Prostate gland (tissue), 2 donors: Measurements from ENCODE around the gene APOBEC3A. TPM values are rescaled to one million over a fixed set of nuclear protein-coding genes. Genes with fewer than 3 reads are reported as not detected.
A peak's percentile ranks its signal among the peaks of the same experiment; 100 is the strongest.
"Not testable (repeated sequence)": the region's sequence is repeated elsewhere in the genome, so short reads cannot be mapped to it uniquely, and the experiment has no call there.

Experiments used
- DNase-seq: peaks from one replicate; pipeline ENCODE4 v3.0.0-alpha.2; 2019; ENCODE audit warnings: low spot score
- H3K27ac ChIP-seq, 2 donors: fragments of 200-600 bp; sonication (generic); 2 replicates each; pipeline ENCODE4 v1.5.1; 2017 to 2019
- H3K27me3 ChIP-seq: fragments of 200-600 bp; sonication (generic); replicated peaks from 2 replicates; pipeline ENCODE4 v1.5.1; 2019; ENCODE audit not compliant: insufficient read depth
- H3K36me3 ChIP-seq, 2 donors: fragments of 200-600 bp; sonication (generic); 1 replicate in 1 of 2; 2 replicates in 1 of 2; pipeline versions ENCODE4 v1.5.1 to v1.8.1; 2017 to 2019
- H3K4me1 ChIP-seq: fragments of 200-600 bp; sonication (generic); replicated peaks from 2 replicates; pipeline ENCODE4 v1.5.1; 2019
- H3K4me3 ChIP-seq, 2 donors: fragments of 200-600 bp; sonication (generic); 2 replicates each; pipeline ENCODE4 v1.5.1; 2017 to 2019
- H3K9me3 ChIP-seq: fragments of 200-600 bp; sonication (generic); 2 replicates; pipeline ENCODE4 v1.5.1; 2017
- CTCF ChIP-seq, 4 experiments: fragments of 200-600 bp in 2 of 4; fragments of 450-650 bp in 2 of 4; sonication (generic) in 2 of 4; IDR thresholded peaks; 1 replicate in 3 of 4; 2 replicates in 1 of 4; pipeline ENCODE4 v1.5.1; 2016 to 2019; ENCODE audit warnings: antibody characterized with exemption in 4 of 4, mild to moderate bottlenecking in 2 of 4, moderate library complexity in 2 of 4
- POLR2A ChIP-seq: fragments of 450-650 bp; IDR thresholded peaks from one replicate; pipeline ENCODE4 v1.6.1; 2016; ENCODE audit warnings: antibody characterized with exemption, mild to moderate bottlenecking
- POLR2AphosphoS5 ChIP-seq: sonication (generic); formaldehyde crosslinking; IDR thresholded peaks from one replicate; pipeline ENCODE4 v1.6.1; 2017; ENCODE audit warnings: antibody characterized with exemption
- WGBS: methylation state at CpG from one replicate; pipeline ENCODE4 v1.1.5; 2018; 5-methylcytosine and 5-hydroxymethylcytosine counted together
- intact Hi-C: fragments of 100-400 bp; cut with DNase I; formaldehyde crosslinking; loops from one replicate; pipeline ENCODE4 v1.14.2; 2022
- total RNA-seq, 2 donors: library from RNA; depleted of rRNA; stranded (reverse); fragments of >200 nt; gene quantifications; one replicate each; pipeline ENCODE4 v1.1.0, GENCODE V29; 2016

APOBEC3A gene
- total RNA-seq, 2 donors from 2014 or later, result 1.6 TPM; not detected in 1

DNA sequence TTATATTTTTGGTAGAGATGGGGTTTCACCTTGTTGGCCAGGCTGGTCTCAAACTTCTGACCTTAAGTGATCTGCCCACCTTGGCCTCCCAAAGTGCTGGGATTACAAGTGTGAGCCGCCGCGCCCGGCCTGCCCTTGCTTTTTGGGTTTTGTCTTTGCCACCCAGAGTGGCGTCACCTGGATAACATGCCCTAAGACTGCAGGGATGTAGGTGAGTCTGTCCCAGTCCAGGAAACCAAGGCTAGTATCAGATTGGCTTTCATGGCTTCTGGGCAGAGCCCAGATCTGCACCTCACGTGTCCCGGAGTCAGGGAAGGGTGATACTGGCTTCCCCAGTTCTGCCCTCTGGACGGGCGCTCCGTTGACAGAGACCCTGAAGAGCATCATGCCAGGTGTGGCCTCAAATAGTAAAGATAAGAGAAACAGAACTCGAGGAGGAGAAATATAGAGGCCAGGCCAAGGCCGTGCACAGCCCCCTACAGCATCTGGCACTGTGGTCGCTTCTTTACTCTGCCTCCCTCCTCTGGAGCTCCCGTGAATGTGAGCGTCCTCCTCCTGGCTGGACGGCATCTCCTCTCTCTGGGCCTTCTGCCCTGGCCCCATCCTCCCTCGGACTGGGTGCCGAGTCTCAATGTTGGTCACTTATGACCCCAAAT lies 16.9 kb downstream of the APOBEC3A start:
- no peaks in the 10 kb centered on the region for H3K27me3 ChIP-seq
- DNase-seq, result no peak
- WGBS, result 92% methylated on average over 18 of the region's 18 CpGs
- H3K9me3 ChIP-seq, result no peaks in the 10 kb centered on the region
- H3K27ac ChIP-seq, result no peak overlapping the region
- no peaks in the 10 kb centered on the region for H3K36me3 ChIP-seq
- intact Hi-C loops, result no loop called here
- TF ChIP-seq POLR2AphosphoS5 (no peak), CTCF (IDR thresholded peaks at IDR 0.05) (no peak), POLR2A (no peak)
- no peaks in the 10 kb centered on the region for H3K4me1 ChIP-seq
- H3K4me3 ChIP-seq, result no peak overlapping the region

- no peaks in the 10 kb centered on the region for H3K36me3 ChIP-seq
- no peaks in the 10 kb centered on the region for H3K27me3 ChIP-seq
- 80% methylated on average over 7 of the region's 7 CpGs for WGBS
- TF ChIP-seq POLR2A (no peak), POLR2AphosphoS5 (no peak), CTCF (IDR thresholded peaks at IDR 0.05) (no peak)
- no peaks in the 10 kb centered on the region for H3K4me1 ChIP-seq
- no peak overlapping the region for H3K27ac ChIP-seq
- H3K9me3 ChIP-seq, result no peaks in the 10 kb centered on the region
- intact Hi-C loops, result no loop called here
- H3K4me3 ChIP-seq, result no peak overlapping the region
- DNase-seq, result no peak
Observed at GRCh38 chr22:38974826-38975175, 17.4 kb downstream of the APOBEC3A start.

DNA sequence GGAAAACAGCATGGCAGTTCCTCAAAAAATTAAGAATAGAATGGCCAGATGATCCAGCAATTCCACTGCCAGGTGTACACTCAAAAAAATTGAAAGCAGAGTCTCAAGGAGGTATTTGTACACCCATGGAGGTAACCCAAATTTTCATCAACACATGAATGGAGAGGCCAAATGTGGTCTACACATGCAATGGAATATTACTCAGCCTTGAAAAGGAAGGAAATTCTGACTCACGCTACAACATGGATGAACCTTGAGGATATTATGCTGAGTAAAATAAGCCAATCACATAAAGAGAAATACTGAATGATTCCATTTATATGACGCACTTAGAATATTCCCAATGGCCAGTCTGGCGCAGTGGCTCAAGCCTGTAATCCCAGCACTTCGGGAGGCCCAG lies 19.9 kb downstream of the APOBEC3A start:
- H3K4me3 ChIP-seq, DNase-seq, H3K36me3 ChIP-seq, H3K4me1 ChIP-seq, intact Hi-C loops, H3K27me3 ChIP-seq, H3K9me3 ChIP-seq, H3K27ac ChIP-seq: not testable (repeated sequence)
- WGBS, result 96% methylated on average over 4 of the region's 4 CpGs

GRCh38 chr22:38980587-38980986 lies 23.2 kb downstream of the APOBEC3A start:
- H3K9me3 ChIP-seq, H3K27ac ChIP-seq, H3K36me3 ChIP-seq, intact Hi-C loops, H3K4me3 ChIP-seq, H3K27me3 ChIP-seq, H3K4me1 ChIP-seq, DNase-seq: not testable (repeated sequence)
- WGBS, result 83% methylated on average over 10 of the region's 10 CpGs

DNA sequence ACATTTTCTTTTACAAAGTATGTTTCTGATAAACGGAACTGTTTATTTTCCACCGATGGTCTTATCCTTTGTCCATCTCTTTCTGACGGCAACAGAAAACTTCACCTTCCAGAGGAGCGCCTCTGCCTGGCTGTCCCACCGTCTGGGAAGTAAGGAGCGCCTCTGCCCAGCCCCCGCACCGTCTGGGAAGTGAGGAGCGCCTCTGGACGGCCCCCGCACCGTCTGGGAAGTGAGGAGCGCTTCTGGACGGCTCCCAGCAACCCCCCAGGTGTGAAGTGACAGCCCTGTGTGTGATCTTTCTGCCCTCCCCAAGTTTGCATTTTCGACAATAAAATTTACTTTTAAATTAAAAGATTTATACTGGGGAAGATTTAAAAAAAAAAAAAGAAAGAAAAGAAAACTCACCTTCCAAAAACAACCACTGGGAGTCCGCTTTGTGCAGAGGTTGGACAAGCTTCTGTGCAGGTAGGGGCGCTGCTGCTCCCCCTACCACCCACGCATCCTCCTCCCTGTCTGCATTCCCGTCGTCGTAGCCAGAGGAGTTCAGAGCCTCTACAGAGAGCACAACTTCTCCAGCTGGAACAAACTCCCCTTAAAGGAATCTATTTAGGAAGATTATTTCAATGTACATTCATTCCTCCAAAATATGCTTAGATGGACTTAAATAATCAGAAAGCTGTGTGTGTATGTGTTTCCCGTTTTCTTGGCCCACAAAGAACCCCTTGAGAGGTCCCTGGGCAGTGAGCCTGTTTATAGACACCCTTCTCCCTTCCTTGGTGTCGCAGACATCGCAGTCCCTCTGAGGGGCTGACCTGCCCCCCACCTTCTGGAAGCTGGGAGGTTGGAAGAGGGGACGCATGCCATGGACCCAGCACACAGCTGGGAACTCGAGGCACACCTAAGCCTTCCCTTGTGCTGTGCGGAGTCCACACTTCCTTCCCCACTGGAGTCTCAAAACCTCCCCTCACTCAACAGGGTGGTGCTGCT lies 23.9 kb downstream of the APOBEC3A start:
- TF ChIP-seq POLR2A (no peak), POLR2AphosphoS5 (peak; percentile 49), CTCF (IDR thresholded peaks at IDR 0.05) (peak in 3 of 4 experiments; percentile 41 to 60 (median 53))
- peak overlapping the region; percentile 32 to 34 for H3K4me3 ChIP-seq
- DNase-seq, result peak; percentile 62
- H3K27me3 ChIP-seq, result no peaks in the 10 kb centered on the region
- H3K36me3 ChIP-seq, result no peaks in the 10 kb centered on the region
- 14% methylated on average over 27 of the region's 27 CpGs for WGBS
- intact Hi-C loops, result no loop called here
- peak overlapping the region; percentile 72 to 77 for H3K27ac ChIP-seq
- H3K4me1 ChIP-seq, result no peaks in the 10 kb centered on the region
- H3K9me3 ChIP-seq, result no peaks in the 10 kb centered on the region
